ENCODE results near the gene GAS6. TPM values are rescaled to one million over a fixed set of nuclear protein-coding genes. Genes with fewer than 3 reads are reported as not detected.

Gene GAS6
- total and polyA plus RNA-seq, 2 donors: 55.1 to 327 TPM

GRCh38 chr13:113786262-113786841 lies 77.5 kb downstream of the GAS6 start:
- no peaks in the 10 kb centered on the region for H3K36me3 ChIP-seq (ENCODE audit: insufficient read depth)
- H3K4me1 ChIP-seq (ENCODE audit: insufficient read depth): no peaks in the 10 kb centered on the region
- H3K27ac ChIP-seq (ENCODE audit: low read depth): no peak overlapping the region
- H3K4me3 ChIP-seq (ENCODE audit: low read depth, low read length): no peak overlapping the region
- DNase-seq (ENCODE audit: extremely low spot score): no peak
- WGBS: 85% methylated on average over 17 of the region's 17 CpGs

- H3K36me3 ChIP-seq (ENCODE audit: insufficient read depth): no peaks in the 10 kb centered on the region
- H3K4me1 ChIP-seq (ENCODE audit: insufficient read depth): no peaks in the 10 kb centered on the region
- DNase-seq (ENCODE audit: extremely low spot score): no peak
- no peak overlapping the region for H3K27ac ChIP-seq (ENCODE audit: low read depth)
- 81% methylated on average over 19 of the region's 19 CpGs for WGBS
- no peak overlapping the region for H3K4me3 ChIP-seq (ENCODE audit: low read depth, low read length)
Observed at GRCh38 chr13:113785051-113786010, 78.5 kb downstream of the GAS6 start.

GRCh38 chr13:113784645-113785024 lies 79.2 kb downstream of the GAS6 start:
- WGBS: 84% methylated on average over 5 of the region's 5 CpGs
- no peaks in the 10 kb centered on the region for H3K36me3 ChIP-seq (ENCODE audit: insufficient read depth)
- H3K4me3 ChIP-seq (ENCODE audit: low read depth, low read length): no peak overlapping the region
- no peak overlapping the region for H3K27ac ChIP-seq (ENCODE audit: low read depth)
- DNase-seq (ENCODE audit: extremely low spot score): no peak
- H3K4me1 ChIP-seq (ENCODE audit: insufficient read depth): no peaks in the 10 kb centered on the region

- 78% methylated on average over 10 of the region's 10 CpGs for WGBS
- H3K4me1 ChIP-seq (ENCODE audit: insufficient read depth): no peaks in the 10 kb centered on the region
- H3K27ac ChIP-seq (ENCODE audit: low read depth): no peak overlapping the region
- no peak for DNase-seq (ENCODE audit: extremely low spot score)
- H3K36me3 ChIP-seq (ENCODE audit: insufficient read depth): no peaks in the 10 kb centered on the region
- no peak overlapping the region for H3K4me3 ChIP-seq (ENCODE audit: low read depth, low read length)
Observed at GRCh38 chr13:113783966-113784644, 79.8 kb downstream of the GAS6 start.

GRCh38 chr13:113783200-113783881 lies 80.5 kb downstream of the GAS6 start:
- Histone ChIP-seq H3K36me3 (ENCODE audit: insufficient read depth) (no peaks in the 10 kb centered on the region), H3K4me3 (ENCODE audit: low read depth, low read length) (no peak overlapping the region), H3K4me1 (ENCODE audit: insufficient read depth) (no peaks in the 10 kb centered on the region), H3K27ac (ENCODE audit: low read depth) (no peak overlapping the region)
- no peak for DNase-seq (ENCODE audit: extremely low spot score)
- 64% methylated on average over 12 of the region's 12 CpGs for WGBS

- no peak overlapping the region for H3K27ac ChIP-seq (ENCODE audit: low read depth)
- no peaks in the 10 kb centered on the region for H3K36me3 ChIP-seq (ENCODE audit: insufficient read depth)
- no peak for DNase-seq (ENCODE audit: extremely low spot score)
- no peak overlapping the region for H3K4me3 ChIP-seq (ENCODE audit: low read depth, low read length)
- 80% methylated on average over 14 of the region's 14 CpGs for WGBS
- H3K4me1 ChIP-seq (ENCODE audit: insufficient read depth): no peaks in the 10 kb centered on the region
Observed at GRCh38 chr13:113782472-113782871, 81.4 kb downstream of the GAS6 start.

- Histone ChIP-seq H3K4me1 (ENCODE audit: insufficient read depth) (no peaks in the 10 kb centered on the region), H3K27ac (ENCODE audit: low read depth) (no peak overlapping the region)
Observed at GRCh38 chr13:113781571-113781970, 82.3 kb downstream of the GAS6 start.

GRCh38 chr13:113777311-113778260 lies 86.3 kb downstream of the GAS6 start:
- H3K4me1 ChIP-seq (ENCODE audit: insufficient read depth): no peaks in the 10 kb centered on the region
- H3K36me3 ChIP-seq (ENCODE audit: insufficient read depth): no peaks in the 10 kb centered on the region
- 36% methylated on average over 29 of the region's 29 CpGs for WGBS
- DNase-seq (ENCODE audit: extremely low spot score): no peak
- H3K27ac ChIP-seq (ENCODE audit: low read depth): no peak overlapping the region
- no peak overlapping the region for H3K4me3 ChIP-seq (ENCODE audit: low read depth, low read length)

More at GRCh38 chr13:113781571-113781970, 82.3 kb downstream of the GAS6 start:
- Histone ChIP-seq H3K36me3 (ENCODE audit: insufficient read depth) (no peaks in the 10 kb centered on the region), H3K4me3 (ENCODE audit: low read depth, low read length) (no peak overlapping the region)
- no peak for DNase-seq (ENCODE audit: extremely low spot score)
- 57% methylated on average over 2 of the region's 2 CpGs for WGBS

GRCh38 chr13:113776231-113777125 lies 87.4 kb downstream of the GAS6 start:
- H3K36me3 ChIP-seq (ENCODE audit: insufficient read depth): no peaks in the 10 kb centered on the region
- H3K4me3 ChIP-seq (ENCODE audit: low read depth, low read length): no peak overlapping the region
- no peak overlapping the region for H3K27ac ChIP-seq (ENCODE audit: low read depth)
- no peaks in the 10 kb centered on the region for H3K4me1 ChIP-seq (ENCODE audit: insufficient read depth)
- WGBS: 76% methylated on average over 35 of the region's 35 CpGs
- no peak for DNase-seq (ENCODE audit: extremely low spot score)

GRCh38 chr13:113775451-113776145 lies 88.3 kb downstream of the GAS6 start:
- Histone ChIP-seq H3K4me3 (ENCODE audit: low read depth, low read length) (no peak overlapping the region), H3K27ac (ENCODE audit: low read depth) (no peak overlapping the region), H3K4me1 (ENCODE audit: insufficient read depth) (no peaks in the 10 kb centered on the region), H3K36me3 (ENCODE audit: insufficient read depth) (no peaks in the 10 kb centered on the region)
- 89% methylated on average over 28 of the region's 28 CpGs for WGBS
- no peak for DNase-seq (ENCODE audit: extremely low spot score)
